Thyroid gland (tissue), 4 donors: ENCODE measurements around the gene CDH4. TPM values are rescaled to one million over a fixed set of nuclear protein-coding genes. Genes with fewer than 3 reads are reported as not detected.

Source experiments
- DNase-seq, 2 donors: peaks; one replicate each; pipeline ENCODE4 v3.0.0-alpha.2; 2019
- H3K27ac ChIP-seq, 3 donors: fragments of 200-600 bp; sonication (generic); 1 replicate in 2 of 3; 2 replicates in 1 of 3; pipeline ENCODE4 v1.5.1; 2016 to 2019; ENCODE audit warnings: mild to moderate bottlenecking in 1 of 3, moderate library complexity in 1 of 3
- H3K27me3 ChIP-seq: fragments of 200-600 bp; sonication (generic); one replicate; pipeline ENCODE4 v1.5.1; 2019
- H3K36me3 ChIP-seq, 2 donors: fragments of 200-600 bp; sonication (generic); one replicate each; pipeline ENCODE4 v1.5.1; 2016 to 2019
- H3K4me1 ChIP-seq, 2 donors: fragments of 200-600 bp; sonication (generic); one replicate each; pipeline ENCODE4 v1.5.1; 2017 to 2019
- H3K4me3 ChIP-seq, 3 donors: fragments of 200-600 bp; sonication (generic); replicated peaks in 1 of 3; 1 replicate in 2 of 3; 2 replicates in 1 of 3; pipeline ENCODE4 v1.5.1; 2016; ENCODE audit warnings: mild to moderate bottlenecking in 1 of 3
- H3K9me3 ChIP-seq: fragments of 200-600 bp; sonication (generic); one replicate; pipeline ENCODE4 v1.5.1; 2017
- POLR2A ChIP-seq, 2 donors: fragments of 450-650 bp; IDR thresholded peaks; one replicate each; pipeline ENCODE4 v1.6.1; 2017; ENCODE audit warnings: antibody characterized with exemption in 2 of 2, mild to moderate bottlenecking in 2 of 2, moderate library complexity in 1 of 2
- WGBS, 2 donors: methylation state at CpG; one replicate each; pipeline ENCODE4 v1.1.5; 2017; 5-methylcytosine and 5-hydroxymethylcytosine counted together
- intact Hi-C: fragments of 100-400 bp; cut with DNase I; formaldehyde crosslinking; loops from one replicate; pipeline ENCODE4 v1.15.1; 2023
- total RNA-seq, 4 donors: library from RNA; depleted of rRNA; stranded (reverse); fragments of >200 nt; gene quantifications; one replicate each; pipeline ENCODE4 v1.2.3, GENCODE V29; 2016
- TF ChIP-seq, protein P1 (sequence below), 6 experiments: fragments of 200-600 bp in 3 of 6; fragments of 450-650 bp in 3 of 6; sonication (generic) in 3 of 6; IDR thresholded peaks; one replicate each; pipeline ENCODE4 v1.5.1; 2016 to 2019; ENCODE audit warnings: antibody characterized with exemption in 6 of 6, mild to moderate bottlenecking in 2 of 6, inconsistent platforms in 1 of 6, moderate library complexity in 1 of 6

The CDH4 gene
- total RNA-seq, 4 donors from 2014 or later = 0.22 to 0.29 (median 0.29) TPM; not detected in 1

GRCh38 chr20:61816606-61817460 lies 564.8 kb downstream of the CDH4 start:
- H3K27ac ChIP-seq = no peak overlapping the region
- WGBS, 2 donors = 82 to 91% methylated on average over 24 of the region's 25 CpGs
- H3K27me3 ChIP-seq = no peaks in the 10 kb centered on the region
- intact Hi-C loops = no loop called here
- H3K4me3 ChIP-seq = no peak overlapping the region
- H3K4me1 ChIP-seq = no peaks in the 10 kb centered on the region
- no peaks in the 10 kb centered on the region for H3K9me3 ChIP-seq
- H3K36me3 ChIP-seq = no peaks in the 10 kb centered on the region
- TF ChIP-seq, protein P1, sequence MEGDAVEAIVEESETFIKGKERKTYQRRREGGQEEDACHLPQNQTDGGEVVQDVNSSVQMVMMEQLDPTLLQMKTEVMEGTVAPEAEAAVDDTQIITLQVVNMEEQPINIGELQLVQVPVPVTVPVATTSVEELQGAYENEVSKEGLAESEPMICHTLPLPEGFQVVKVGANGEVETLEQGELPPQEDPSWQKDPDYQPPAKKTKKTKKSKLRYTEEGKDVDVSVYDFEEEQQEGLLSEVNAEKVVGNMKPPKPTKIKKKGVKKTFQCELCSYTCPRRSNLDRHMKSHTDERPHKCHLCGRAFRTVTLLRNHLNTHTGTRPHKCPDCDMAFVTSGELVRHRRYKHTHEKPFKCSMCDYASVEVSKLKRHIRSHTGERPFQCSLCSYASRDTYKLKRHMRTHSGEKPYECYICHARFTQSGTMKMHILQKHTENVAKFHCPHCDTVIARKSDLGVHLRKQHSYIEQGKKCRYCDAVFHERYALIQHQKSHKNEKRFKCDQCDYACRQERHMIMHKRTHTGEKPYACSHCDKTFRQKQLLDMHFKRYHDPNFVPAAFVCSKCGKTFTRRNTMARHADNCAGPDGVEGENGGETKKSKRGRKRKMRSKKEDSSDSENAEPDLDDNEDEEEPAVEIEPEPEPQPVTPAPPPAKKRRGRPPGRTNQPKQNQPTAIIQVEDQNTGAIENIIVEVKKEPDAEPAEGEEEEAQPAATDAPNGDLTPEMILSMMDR (IDR thresholded peaks at IDR 0.05) = no peak
- TF ChIP-seq POLR2A (IDR thresholded peaks at IDR 0.05) = no peak
- no peak for DNase-seq

- no peak for DNase-seq
- Histone ChIP-seq H3K4me3 (no peak overlapping the region), H3K36me3 (no peaks in the 10 kb centered on the region), H3K27me3 (no peaks in the 10 kb centered on the region), H3K4me1 (no peaks in the 10 kb centered on the region), H3K27ac (no peak overlapping the region), H3K9me3 (no peaks in the 10 kb centered on the region)
- 67 to 83% methylated on average over 10 to 13 of the region's 13 CpGs for WGBS, 2 donors
- TF ChIP-seq, protein P1 (IDR thresholded peaks at IDR 0.05) = no peak
- TF ChIP-seq POLR2A (IDR thresholded peaks at IDR 0.05) = no peak
- intact Hi-C loops = no loop called here
Observed at GRCh38 chr20:61817575-61817974, 565.5 kb downstream of the CDH4 start.

DNA sequence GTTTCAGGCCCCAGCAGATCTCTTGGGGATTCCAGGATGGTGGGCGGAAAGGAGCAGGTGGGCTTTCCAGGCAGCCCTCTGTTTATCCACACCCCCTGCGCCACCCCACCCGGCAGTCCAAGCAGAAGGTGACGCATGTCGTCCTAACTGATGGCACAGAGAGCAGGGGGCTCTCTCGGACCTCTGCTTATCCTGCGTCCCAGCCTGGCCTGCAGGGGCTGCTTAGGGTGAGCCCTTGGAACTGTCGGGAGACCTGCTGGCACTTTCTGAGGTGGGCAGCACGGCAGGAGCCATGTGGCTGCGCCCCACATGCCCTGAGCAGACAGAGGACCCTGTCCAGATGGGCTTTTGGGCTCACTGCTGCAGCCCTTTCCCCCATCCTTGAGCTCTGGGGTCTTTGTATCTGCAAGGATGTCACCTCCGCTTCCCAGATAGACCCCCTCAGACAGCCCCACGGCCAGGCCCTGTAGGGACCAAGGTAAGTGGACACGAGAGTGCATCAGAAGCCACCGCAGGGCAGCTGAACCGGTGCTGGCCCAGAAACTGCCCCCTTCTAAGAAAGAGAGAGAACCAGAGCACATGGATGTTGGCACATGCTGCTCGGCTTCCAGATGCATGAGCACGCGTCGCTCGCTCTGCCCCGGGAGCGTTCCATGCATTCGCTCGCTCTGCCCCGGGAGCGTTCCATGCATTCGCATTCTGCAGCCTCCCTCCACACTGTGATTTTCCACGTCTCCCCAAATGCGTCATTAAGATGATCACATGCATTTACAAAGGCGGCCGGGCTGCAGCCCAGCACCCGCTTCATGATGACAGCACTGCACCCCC lies 566.9 kb downstream of the CDH4 start:
- Histone ChIP-seq H3K9me3 (no peaks in the 10 kb centered on the region), H3K4me1 (no peaks in the 10 kb centered on the region), H3K27ac (no peak overlapping the region), H3K36me3 (no peaks in the 10 kb centered on the region), H3K4me3 (no peak overlapping the region), H3K27me3 (no peaks in the 10 kb centered on the region)
- DNase-seq = no peak
- 90% methylated on average over 30 to 32 of the region's 32 CpGs for WGBS, 2 donors
- TF ChIP-seq POLR2A (IDR thresholded peaks at IDR 0.05) = no peak
- TF ChIP-seq, protein P1 (IDR thresholded peaks at IDR 0.05) = no peak
- intact Hi-C loops = no loop called here

GRCh38 chr20:61819574-61819846 lies 567.4 kb downstream of the CDH4 start:
- H3K4me1 ChIP-seq = no peaks in the 10 kb centered on the region
- H3K36me3 ChIP-seq = no peaks in the 10 kb centered on the region
- 62 to 78% methylated on average over 3 of the region's 3 CpGs for WGBS, 2 donors
- no peak overlapping the region for H3K27ac ChIP-seq
- intact Hi-C loops = no loop called here
- DNase-seq = no peak
- no peaks in the 10 kb centered on the region for H3K9me3 ChIP-seq
- TF ChIP-seq POLR2A (IDR thresholded peaks at IDR 0.05) = no peak
- TF ChIP-seq, protein P1 (IDR thresholded peaks at IDR 0.05) = no peak
- H3K4me3 ChIP-seq = no peak overlapping the region
- H3K27me3 ChIP-seq = no peaks in the 10 kb centered on the region
